Prostate gland (tissue), 2 donors: ENCODE data around the gene CMSS1. TPM values are rescaled to one million over a fixed set of nuclear protein-coding genes. Genes with fewer than 3 reads are reported as not detected.
A peak's percentile ranks its signal among the peaks of the same experiment; 100 is the strongest.

Experiments used
- DNase-seq: peaks from one replicate; pipeline ENCODE4 v3.0.0-alpha.2; 2019; ENCODE audit warnings: low spot score
- H3K27ac ChIP-seq, 2 donors: fragments of 200-600 bp; sonication (generic); 2 replicates each; pipeline ENCODE4 v1.5.1; 2017 to 2019
- H3K27me3 ChIP-seq: fragments of 200-600 bp; sonication (generic); replicated peaks from 2 replicates; pipeline ENCODE4 v1.5.1; 2019; ENCODE audit not compliant: insufficient read depth
- H3K36me3 ChIP-seq, 2 donors: fragments of 200-600 bp; sonication (generic); 1 replicate in 1 of 2; 2 replicates in 1 of 2; pipeline versions ENCODE4 v1.5.1 to v1.8.1; 2017 to 2019
- H3K4me1 ChIP-seq: fragments of 200-600 bp; sonication (generic); replicated peaks from 2 replicates; pipeline ENCODE4 v1.5.1; 2019
- H3K4me3 ChIP-seq, 2 donors: fragments of 200-600 bp; sonication (generic); 2 replicates each; pipeline ENCODE4 v1.5.1; 2017 to 2019
- H3K9me3 ChIP-seq: fragments of 200-600 bp; sonication (generic); 2 replicates; pipeline ENCODE4 v1.5.1; 2017
- CTCF ChIP-seq, 4 experiments: fragments of 200-600 bp in 2 of 4; fragments of 450-650 bp in 2 of 4; sonication (generic) in 2 of 4; IDR thresholded peaks; 1 replicate in 3 of 4; 2 replicates in 1 of 4; pipeline ENCODE4 v1.5.1; 2016 to 2019; ENCODE audit warnings: antibody characterized with exemption in 4 of 4, mild to moderate bottlenecking in 2 of 4, moderate library complexity in 2 of 4
- POLR2A ChIP-seq: fragments of 450-650 bp; IDR thresholded peaks from one replicate; pipeline ENCODE4 v1.6.1; 2016; ENCODE audit warnings: antibody characterized with exemption, mild to moderate bottlenecking
- POLR2AphosphoS5 ChIP-seq: sonication (generic); formaldehyde crosslinking; IDR thresholded peaks from one replicate; pipeline ENCODE4 v1.6.1; 2017; ENCODE audit warnings: antibody characterized with exemption
- WGBS: methylation state at CpG from one replicate; pipeline ENCODE4 v1.1.5; 2018; 5-methylcytosine and 5-hydroxymethylcytosine counted together
- intact Hi-C: fragments of 100-400 bp; cut with DNase I; formaldehyde crosslinking; loops from one replicate; pipeline ENCODE4 v1.14.2; 2022
- total RNA-seq, 2 donors: library from RNA; depleted of rRNA; stranded (reverse); fragments of >200 nt; gene quantifications; one replicate each; pipeline ENCODE4 v1.1.0, GENCODE V29; 2016

CMSS1 gene
- total RNA-seq, 2 donors from 2014 or later, result 10.2 to 13.6 TPM

GRCh38 chr3:99939876-99940275 lies 122.2 kb downstream of the CMSS1 start:
- TF ChIP-seq POLR2A (no peak), CTCF (IDR thresholded peaks at IDR 0.05) (no peak), POLR2AphosphoS5 (no peak)
- 63% methylated on average over 1 of the region's 1 CpG for WGBS
- no peaks in the 10 kb centered on the region for H3K36me3 ChIP-seq
- H3K27ac ChIP-seq, result peak overlapping the region in 1 of 2 donors; percentile 4
- intact Hi-C loops, result no loop called here
- H3K9me3 ChIP-seq, result no peaks in the 10 kb centered on the region
- no peak overlapping the region for H3K4me3 ChIP-seq
- H3K27me3 ChIP-seq, result no peaks in the 10 kb centered on the region
- DNase-seq, result no peak
- H3K4me1 ChIP-seq, result no peaks in the 10 kb centered on the region

GRCh38 chr3:99940350-99940749 lies 122.7 kb downstream of the CMSS1 start:
- 86% methylated on average over 2 of the region's 2 CpGs for WGBS
- Histone ChIP-seq H3K36me3 (no peaks in the 10 kb centered on the region), H3K27ac (peak overlapping the region in 1 of 2 donors; percentile 4), H3K27me3 (no peaks in the 10 kb centered on the region), H3K4me1 (no peaks in the 10 kb centered on the region), H3K4me3 (no peak overlapping the region), H3K9me3 (no peaks in the 10 kb centered on the region)
- intact Hi-C loops, result no loop called here
- no peak for DNase-seq
- TF ChIP-seq CTCF (IDR thresholded peaks at IDR 0.05) (no peak), POLR2AphosphoS5 (no peak), POLR2A (no peak)

GRCh38 chr3:99941211-99941610 lies 123.5 kb downstream of the CMSS1 start:
- H3K27ac ChIP-seq, result no peak overlapping the region
- intact Hi-C loops, result no loop called here
- no peaks in the 10 kb centered on the region for H3K4me1 ChIP-seq
- H3K9me3 ChIP-seq, result no peaks in the 10 kb centered on the region
- no peaks in the 10 kb centered on the region for H3K36me3 ChIP-seq
- TF ChIP-seq POLR2A (no peak), POLR2AphosphoS5 (no peak), CTCF (IDR thresholded peaks at IDR 0.05) (no peak)
- DNase-seq, result no peak
- no peaks in the 10 kb centered on the region for H3K27me3 ChIP-seq
- H3K4me3 ChIP-seq, result no peak overlapping the region
- 93% methylated on average over 1 of the region's 1 CpG for WGBS

- Histone ChIP-seq H3K36me3 (no peaks in the 10 kb centered on the region), H3K27me3 (no peaks in the 10 kb centered on the region), H3K4me3 (no peak overlapping the region), H3K4me1 (no peaks in the 10 kb centered on the region), H3K9me3 (no peaks in the 10 kb centered on the region), H3K27ac (no peak overlapping the region)
- WGBS, result 35% methylated on average over 4 of the region's 4 CpGs
- TF ChIP-seq CTCF (IDR thresholded peaks at IDR 0.05) (no peak), POLR2AphosphoS5 (no peak), POLR2A (no peak)
- intact Hi-C loops, result no loop called here
- no peak for DNase-seq
These were observed 126.5 kb downstream of the CMSS1 start for GRCh38 chr3:99943931-99944761.
